GM19025 (cell line): ENCODE data around the gene SEMA4F.

Source experiments
- ATAC-seq: cut with Tn5 transposase; IDR thresholded peaks from one replicate; pipeline ENCODE4 v1.9.1; 2021; ENCODE audit warnings: mild to moderate bottlenecking, low read depth, moderate library complexity; ENCODE audit not compliant: unreplicated experiment

Gene SEMA4F

GRCh38 chr2:74655579-74655978, 1.5 kb downstream of the SEMA4F start:
- ATAC-seq = no peak

DNA sequence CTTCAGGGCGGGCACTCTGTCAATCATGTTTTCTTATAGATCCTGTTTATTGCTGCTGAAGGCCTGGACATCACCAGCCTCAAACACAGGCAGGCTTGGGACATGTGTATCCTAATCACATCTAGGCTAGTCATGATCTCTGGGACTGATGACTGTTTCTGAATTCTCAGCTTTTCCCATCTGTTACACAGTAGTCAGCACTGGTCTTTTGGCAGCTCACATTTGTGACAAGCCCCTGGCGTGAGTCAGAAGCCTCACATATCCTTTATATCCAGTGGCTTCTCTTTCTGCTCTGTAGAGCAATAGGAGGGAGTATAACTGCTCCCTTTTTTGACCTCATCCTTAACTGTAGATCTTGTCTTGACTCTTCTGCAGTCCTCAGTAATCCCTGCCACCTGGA, 4.5 kb downstream of the SEMA4F start:
- no peak for ATAC-seq

GRCh38 chr2:74659462-74659861, 5.4 kb downstream of the SEMA4F start:
- no peak for ATAC-seq

DNA sequence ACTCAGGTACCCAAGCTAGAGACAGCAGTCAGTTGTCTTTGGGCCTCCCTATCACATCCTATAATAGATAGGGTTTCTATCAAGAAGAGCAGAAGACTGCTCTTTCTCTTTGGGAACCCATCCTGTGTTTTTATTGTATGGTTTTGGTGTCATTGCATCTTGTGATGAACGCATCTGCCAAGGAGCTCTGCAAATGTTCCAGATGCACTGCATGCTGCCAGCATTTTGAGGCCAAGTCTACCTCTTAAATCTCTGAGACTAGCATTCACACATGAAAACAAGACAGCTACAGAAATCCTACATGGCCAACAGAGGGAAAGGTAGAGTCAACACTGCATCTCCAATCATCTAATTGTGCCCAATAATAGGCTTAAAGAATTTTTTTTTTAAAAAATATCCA, 14.0 kb downstream of the SEMA4F start:
- no peak for ATAC-seq

DNA sequence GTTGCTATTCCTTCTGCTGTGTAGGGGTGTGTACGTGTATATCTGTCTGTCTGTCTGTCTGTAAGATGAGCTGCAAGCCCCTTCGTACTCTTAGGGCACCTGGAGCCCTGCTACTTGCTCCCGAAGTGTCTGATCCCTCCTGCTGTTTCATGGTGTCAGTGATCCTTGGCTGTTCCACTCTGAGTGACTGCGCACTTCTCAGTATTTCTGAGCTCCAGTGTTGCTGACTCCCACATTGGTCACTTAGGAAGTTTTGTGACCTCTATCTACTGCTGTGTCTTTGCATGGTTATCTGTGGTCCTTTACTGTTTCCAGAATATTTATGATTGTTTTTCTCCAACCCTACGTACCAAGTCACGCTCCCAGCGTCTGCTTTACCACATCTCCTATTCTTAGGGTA, 16.2 kb downstream of the SEMA4F start:
- no peak for ATAC-seq

DNA sequence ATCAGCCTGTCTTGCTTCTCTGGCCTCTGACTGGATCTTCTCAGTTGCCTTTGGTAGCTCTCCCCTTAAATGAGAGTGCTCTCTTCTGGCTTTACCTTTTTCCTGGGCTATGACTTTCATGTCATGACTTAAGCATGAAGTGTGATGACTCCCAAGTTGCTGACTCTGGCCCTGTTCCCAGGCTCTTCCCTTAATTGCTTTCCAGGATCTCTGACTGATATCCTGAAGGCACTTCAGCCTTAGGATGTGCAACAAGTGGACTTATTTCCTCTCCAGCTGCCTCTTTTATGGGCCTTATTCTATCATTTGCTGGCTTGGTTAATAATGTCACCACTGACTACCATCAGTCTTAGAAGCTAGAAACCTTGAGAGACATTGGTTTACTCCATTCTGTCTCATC, 17.4 kb downstream of the SEMA4F start:
- no peak for ATAC-seq

DNA sequence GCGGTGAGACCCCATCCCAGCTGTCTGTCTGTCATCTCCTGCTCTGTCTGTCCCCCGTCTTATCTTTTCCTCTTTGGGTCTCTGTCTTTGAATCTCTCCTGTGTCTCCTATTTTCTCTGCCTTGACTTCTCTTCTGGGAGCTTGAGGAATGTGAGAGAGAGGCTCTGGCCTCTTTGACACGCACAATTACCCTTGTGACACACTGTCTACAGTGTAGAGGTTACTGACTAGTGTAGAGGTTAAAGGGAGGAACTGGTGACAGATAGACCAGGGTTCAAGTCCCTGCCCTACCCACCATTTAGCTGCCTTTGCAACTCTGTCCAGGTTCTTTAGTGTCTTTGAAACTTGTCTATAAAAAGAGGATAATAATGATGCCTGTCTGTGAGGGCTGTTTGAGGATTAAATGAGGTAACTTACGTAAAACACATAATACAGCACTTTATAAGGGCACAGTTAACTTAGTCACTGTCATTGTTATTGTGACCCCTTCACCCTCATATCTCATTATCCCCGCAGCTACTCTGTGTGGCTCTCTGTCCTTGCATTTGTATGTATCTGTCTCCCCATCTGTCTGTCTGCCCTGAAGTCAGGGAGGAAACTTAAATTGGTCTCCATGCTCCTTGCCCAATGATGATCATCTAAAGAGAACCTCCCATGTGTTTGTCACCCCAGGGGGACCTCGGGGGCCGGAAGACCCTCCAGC, 19.9 kb downstream of the SEMA4F start:
- no peak for ATAC-seq

- ATAC-seq = no peak
Measured at GRCh38 chr2:74675090-74675489, 21.0 kb downstream of the SEMA4F start.

- ATAC-seq = no peak
Measured at GRCh38 chr2:74676331-74676730, 22.3 kb downstream of the SEMA4F start.

DNA sequence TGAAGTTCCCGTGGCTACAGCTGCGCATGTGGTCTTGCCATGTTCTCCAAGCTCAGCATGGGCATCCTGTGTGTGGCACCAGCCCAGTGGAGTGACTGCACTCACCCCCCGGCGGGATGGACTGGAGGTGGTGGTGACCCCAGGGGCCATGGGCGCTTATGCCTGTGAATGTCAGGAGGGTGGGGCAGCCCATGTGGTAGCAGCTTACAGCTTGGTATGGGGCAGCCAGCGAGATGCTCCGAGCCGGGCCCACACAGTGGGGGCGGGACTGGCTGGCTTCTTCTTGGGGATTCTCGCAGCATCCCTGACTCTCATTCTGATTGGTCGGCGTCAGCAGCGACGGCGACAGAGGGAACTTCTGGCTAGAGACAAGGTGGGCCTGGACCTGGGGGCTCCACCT, 25.6 kb downstream of the SEMA4F start:
- no peak for ATAC-seq

- ATAC-seq = no peak
Measured at GRCh38 chr2:74682501-74682900, 28.5 kb downstream of the SEMA4F start.

DNA sequence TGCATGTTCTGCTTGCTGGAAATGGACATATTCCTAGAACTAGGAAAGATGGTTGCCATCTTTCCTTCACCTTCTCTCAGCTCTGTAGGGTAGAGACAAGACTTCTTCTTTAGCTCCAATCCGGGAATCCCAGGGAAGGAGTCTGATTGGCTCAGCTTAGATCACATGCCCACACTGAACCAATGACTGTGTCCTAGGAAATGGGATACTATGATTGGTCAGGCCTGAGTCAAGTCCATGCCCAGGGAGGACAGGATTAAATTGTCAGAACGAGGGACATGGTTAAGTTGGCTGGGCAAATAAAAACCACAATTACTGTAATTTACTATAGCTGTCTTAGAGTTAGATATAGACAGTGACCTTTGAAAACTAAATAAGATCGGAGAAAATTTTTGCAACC, 31.4 kb downstream of the SEMA4F start:
- ATAC-seq = no peak

- ATAC-seq = no peak
Measured at GRCh38 chr2:74688881-74689280, 34.8 kb downstream of the SEMA4F start.

GRCh38 chr2:74689671-74690070, 35.6 kb downstream of the SEMA4F start:
- no peak for ATAC-seq

- ATAC-seq = peak; percentile 53
Measured at GRCh38 chr2:74690571-74690970, 36.5 kb downstream of the SEMA4F start.

DNA sequence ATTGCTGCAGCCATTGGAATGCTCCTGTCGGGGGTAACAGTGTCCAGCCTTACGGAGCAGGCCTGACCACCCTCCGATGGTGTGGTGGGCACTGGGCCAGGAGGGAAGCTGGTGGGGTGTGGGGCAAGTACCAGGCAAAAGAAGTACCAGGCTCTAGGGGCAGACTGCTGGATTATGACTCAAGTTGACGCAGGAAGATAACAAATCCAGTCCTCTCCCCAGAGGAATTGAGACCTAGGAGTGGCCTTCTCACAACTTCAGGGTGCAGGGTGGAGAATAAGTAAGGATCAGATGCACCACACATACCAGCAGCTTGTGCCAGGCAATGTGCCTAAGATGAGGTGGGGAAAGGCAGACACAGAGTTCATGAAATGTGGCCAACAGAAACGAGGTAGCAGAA, 37.9 kb downstream of the SEMA4F start:
- ATAC-seq = no peak

DNA sequence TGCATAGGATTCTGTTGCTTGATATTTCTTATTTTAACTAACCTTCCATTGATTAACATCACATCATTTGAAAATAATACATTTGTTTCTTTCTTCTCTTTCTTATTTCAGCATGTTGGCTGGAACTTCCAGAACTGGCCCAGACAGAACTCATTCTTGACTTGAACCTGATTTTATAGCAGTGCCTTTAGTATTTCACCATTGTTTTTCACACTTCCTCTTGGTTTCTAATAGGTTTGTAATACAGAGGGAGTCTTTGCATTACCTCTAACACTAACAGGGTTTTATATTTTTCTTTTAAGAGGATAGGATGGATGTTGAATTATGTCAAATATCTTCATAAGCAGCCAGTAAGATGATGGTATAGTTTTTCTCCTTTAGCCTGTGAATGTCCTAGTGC, 39.2 kb downstream of the SEMA4F start:
- ATAC-seq = no peak

- no peak for ATAC-seq
Measured at GRCh38 chr2:74693668-74694067, 39.6 kb downstream of the SEMA4F start.

DNA sequence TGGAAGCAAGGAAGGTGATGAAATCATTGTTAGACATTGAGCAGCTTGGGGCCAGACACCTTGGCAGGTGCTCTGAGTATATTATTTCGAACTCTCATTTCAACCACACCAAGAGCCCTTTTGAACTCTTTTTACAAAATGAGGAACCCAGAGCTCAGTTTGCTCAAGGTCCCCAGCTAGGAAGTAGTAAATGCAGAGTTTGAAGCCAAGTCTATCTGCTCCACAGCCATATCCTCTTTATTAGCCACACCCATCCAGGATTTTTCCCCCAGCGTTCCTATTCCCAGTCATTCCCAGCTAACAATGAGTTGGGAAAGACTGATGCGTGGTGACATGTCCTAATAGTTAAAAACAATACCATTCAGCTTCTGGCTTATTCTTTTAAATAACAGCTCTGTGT, 40.2 kb downstream of the SEMA4F start:
- no peak for ATAC-seq

DNA sequence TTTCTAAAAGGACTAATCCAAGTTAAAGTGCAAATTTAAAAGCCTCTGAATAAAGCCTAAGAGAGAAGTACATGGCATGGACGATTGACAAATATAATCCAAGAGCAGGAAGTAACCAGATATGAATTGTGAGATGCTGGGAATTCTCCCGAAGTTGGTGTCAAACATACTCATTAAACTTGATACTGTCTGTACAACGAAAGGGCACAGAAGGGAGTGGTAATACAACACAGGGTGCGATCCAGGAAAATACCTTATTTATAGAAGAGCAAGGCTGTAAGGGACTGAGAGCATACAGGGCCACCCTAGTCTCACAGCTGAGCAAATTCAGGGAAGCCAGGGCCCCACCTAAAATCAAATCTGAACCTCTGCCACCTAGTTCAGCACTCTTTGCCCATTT, 41.6 kb downstream of the SEMA4F start:
- ATAC-seq = no peak

- no peak for ATAC-seq
Measured at GRCh38 chr2:74696829-74697228, 42.8 kb downstream of the SEMA4F start.

- ATAC-seq = no peak
Measured at GRCh38 chr2:74700643-74701372, 46.8 kb downstream of the SEMA4F start.
